ENCODE results near the gene RHOA.

Gene RHOA

DNA sequence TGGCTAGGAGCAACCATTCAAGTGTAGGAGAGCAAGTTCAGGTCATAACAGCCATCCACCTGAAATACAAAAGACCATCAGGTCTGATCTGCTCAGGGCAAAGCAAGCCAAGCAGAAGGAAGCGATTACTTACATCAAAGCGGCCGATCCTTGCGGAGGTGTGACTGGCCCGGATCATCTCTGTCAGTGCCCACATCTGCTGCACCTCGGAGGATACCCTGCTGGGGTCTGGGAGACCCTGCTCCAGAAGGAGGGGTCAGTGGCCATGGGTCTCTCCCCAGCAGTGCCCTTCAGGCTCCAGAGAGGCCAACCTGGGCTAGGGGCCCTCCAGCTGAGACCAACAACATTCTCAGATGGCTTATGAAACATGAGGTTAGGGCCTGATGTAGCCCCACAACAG lies 13.0 kb upstream of the RHOA start:
- H3K36me3 ChIP-seq (ENCODE audit: control insufficient read depth, insufficient read depth, low read length), result peaks cover 6% of the 10 kb centered on the region
- no peak overlapping the region for H3K4me3 ChIP-seq (ENCODE audit: low read depth, low read length)
- no peaks in the 10 kb centered on the region for H3K27me3 ChIP-seq (ENCODE audit: control insufficient read depth, insufficient read depth, low read length)
- H3K4me1 ChIP-seq (ENCODE audit: control insufficient read depth, insufficient read depth, low read length), result peaks cover 11% of the 10 kb centered on the region
- H3K9ac ChIP-seq (ENCODE audit: low read depth, low read length), result no peak overlapping the region
- no peaks in the 10 kb centered on the region for H3K9me3 ChIP-seq (ENCODE audit: control insufficient read depth, insufficient read depth, low read length)

DNA sequence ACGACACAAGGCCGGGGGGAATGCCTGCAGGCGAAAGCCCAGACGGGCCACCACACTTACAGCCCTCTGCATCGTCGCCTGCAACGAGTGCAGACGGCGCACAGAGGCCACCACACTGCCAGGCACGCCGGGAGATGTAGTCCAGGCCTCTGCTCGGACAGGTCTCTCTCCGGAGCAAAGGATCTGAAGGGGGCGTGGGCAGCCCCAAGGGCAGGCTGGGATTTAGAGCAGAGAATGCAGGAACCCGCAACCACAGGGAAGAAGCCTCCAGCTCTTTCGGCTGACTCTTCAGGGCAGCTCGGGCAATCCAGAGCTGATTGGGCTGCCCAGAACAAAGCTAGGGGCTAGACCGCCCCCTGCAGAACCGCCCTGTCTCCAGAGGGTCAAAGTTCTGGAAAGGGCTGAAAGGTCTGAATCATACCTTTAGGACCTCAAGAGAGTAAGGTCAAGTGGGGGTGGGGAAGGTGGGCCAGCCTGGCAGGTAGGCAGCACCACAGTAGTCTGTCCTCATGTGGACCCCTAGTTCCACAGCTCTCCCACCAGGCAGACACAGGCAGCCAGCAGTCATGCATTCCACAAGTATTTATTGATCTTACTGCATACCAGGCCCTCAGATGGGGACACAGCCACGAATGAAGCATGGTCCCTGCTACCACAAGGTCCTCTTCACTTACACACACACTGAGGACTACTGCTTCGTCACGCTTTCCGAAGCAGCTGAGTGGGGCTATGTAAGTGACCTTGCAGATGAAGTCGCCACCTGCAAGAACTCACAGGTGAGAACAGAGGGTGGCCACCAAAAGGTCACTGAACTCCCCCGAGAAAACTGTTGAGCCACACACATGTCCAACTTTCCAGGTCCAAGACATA lies 10.8 kb upstream of the RHOA start, which contains the start of gene AMT:
TSS of gene AMT (minus strand) at position 95 of the 870 bp plus-strand sequence. CDS start at position 72, 23 bp downstream.
- Histone ChIP-seq H3K9me3 (ENCODE audit: control insufficient read depth, insufficient read depth, low read length) (no peaks in the 10 kb centered on the region), H3K4me3 (ENCODE audit: low read depth, low read length) (peak within 1 kb of the TSS; percentile 91), H3K27me3 (ENCODE audit: control insufficient read depth, insufficient read depth, low read length) (no peaks in the 10 kb centered on the region), H3K4me1 (ENCODE audit: control insufficient read depth, insufficient read depth, low read length) (peaks cover 11% of the 10 kb centered on the region), H3K36me3 (ENCODE audit: control insufficient read depth, insufficient read depth, low read length) (peaks cover 8% of the 10 kb centered on the region), H3K9ac (ENCODE audit: low read depth, low read length) (peak within 1 kb of the TSS; percentile 88)

DNA sequence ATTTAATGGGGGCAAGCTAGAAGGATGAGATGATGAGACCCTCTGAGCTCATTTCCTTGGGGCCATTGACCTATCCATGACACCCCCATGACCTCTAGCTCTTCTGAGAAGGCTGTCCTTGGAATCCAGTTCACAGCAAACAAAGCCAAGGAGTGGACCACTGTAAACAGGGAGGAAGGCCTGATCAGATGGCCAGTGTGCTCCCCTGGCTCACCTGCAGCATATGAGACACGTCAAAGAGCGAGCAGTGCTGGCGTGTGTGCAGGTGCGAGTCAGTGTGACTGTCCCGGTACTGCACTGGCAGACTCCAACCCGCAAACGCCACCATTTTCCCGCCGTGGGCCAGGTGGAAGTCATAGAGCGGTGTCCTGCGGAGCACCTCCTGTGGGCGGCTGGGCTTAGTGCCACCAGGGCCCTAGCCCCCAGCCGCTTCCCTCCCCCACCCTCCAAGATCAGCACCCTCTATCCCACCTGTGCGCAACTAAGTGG lies 10.2 kb upstream of the RHOA start:
- Histone ChIP-seq H3K36me3 (ENCODE audit: control insufficient read depth, insufficient read depth, low read length) (peaks cover 8% of the 10 kb centered on the region), H3K4me1 (ENCODE audit: control insufficient read depth, insufficient read depth, low read length) (peaks cover 14% of the 10 kb centered on the region), H3K27me3 (ENCODE audit: control insufficient read depth, insufficient read depth, low read length) (no peaks in the 10 kb centered on the region), H3K9ac (ENCODE audit: low read depth, low read length) (peak overlapping the region; percentile 88), H3K4me3 (ENCODE audit: low read depth, low read length) (peak overlapping the region; percentile 91), H3K9me3 (ENCODE audit: control insufficient read depth, insufficient read depth, low read length) (no peaks in the 10 kb centered on the region)

DNA sequence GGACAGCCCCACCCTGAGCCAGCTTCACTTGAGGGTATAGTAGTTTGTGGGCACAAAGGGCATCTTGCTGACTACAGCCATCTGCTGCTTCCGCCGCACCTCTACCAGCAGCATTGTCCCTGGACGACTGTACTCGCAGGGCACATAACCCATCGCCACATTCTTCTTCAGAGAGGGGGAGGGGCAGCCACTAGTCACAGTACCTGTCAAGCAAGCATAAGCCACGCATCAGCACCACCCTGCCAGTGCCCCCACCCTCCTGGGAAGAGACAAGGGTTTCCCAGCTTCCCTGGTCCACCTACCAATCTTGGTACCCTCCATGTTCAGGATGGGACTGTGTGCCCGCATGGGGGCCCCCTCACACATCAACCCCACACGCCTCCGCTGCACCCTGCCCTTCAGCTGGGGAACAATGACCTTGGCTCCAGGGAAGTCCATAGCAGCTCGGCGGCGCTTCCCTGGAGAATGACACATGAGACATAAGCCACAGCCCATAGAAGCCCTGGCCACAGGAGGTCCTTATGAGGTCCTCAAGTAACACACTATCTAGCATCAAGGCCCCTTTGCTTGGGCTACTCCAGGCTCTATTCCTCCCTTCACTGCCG lies 5.8 kb upstream of the RHOA start:
- H3K36me3 ChIP-seq (ENCODE audit: control insufficient read depth, insufficient read depth, low read length), result peaks cover 7% of the 10 kb centered on the region
- H3K4me3 ChIP-seq (ENCODE audit: low read depth, low read length), result no peak overlapping the region
- no peaks in the 10 kb centered on the region for H3K9me3 ChIP-seq (ENCODE audit: control insufficient read depth, insufficient read depth, low read length)
- H3K4me1 ChIP-seq (ENCODE audit: control insufficient read depth, insufficient read depth, low read length), result peaks cover 19% of the 10 kb centered on the region
- no peak overlapping the region for H3K9ac ChIP-seq (ENCODE audit: low read depth, low read length)
- no peaks in the 10 kb centered on the region for H3K27me3 ChIP-seq (ENCODE audit: control insufficient read depth, insufficient read depth, low read length)

- H3K9ac ChIP-seq (ENCODE audit: low read depth, low read length), result no peak overlapping the region
- H3K4me3 ChIP-seq (ENCODE audit: low read depth, low read length), result no peak overlapping the region
These were observed 5.1 kb upstream of the RHOA start for GRCh38 chr3:49416867-49417266.

DNA sequence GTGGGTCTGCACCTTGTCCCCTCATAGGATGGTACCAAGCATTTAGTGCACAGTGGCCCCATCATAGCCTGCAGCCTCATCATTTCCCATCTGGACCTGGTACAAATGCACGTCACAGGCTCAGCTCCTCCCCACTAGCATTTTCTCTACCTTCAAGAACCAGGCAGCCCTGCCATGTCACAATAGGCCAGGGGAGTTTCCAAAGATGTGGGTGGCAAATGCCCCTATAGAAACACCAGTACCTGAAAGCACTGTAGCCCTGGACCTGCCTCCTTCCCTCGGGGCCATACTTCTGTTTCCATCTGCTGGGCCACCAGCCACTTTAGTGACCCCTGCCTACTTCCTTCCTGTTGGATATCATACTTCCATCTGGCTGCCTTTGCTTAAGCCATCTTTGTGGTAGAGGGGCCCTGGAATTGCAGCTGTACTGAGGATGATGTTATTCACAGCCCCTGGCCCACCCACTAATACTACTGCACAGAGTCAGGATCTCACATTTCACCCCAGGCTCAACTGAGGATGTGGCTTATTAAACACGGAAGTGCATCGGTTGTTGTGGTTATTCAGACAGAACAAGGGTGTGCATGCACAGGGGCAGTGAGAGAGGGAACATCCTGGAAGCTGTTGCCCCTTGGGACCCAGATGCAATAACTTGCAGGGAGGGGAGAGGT lies 4.3 kb upstream of the RHOA start:
- peaks cover 11% of the 10 kb centered on the region for H3K4me1 ChIP-seq (ENCODE audit: control insufficient read depth, insufficient read depth, low read length)
- no peak overlapping the region for H3K9ac ChIP-seq (ENCODE audit: low read depth, low read length)

More at GRCh38 chr3:49416867-49417266, 5.1 kb upstream of the RHOA start:
- H3K4me1 ChIP-seq (ENCODE audit: control insufficient read depth, insufficient read depth, low read length), result peaks cover 16% of the 10 kb centered on the region
- H3K27me3 ChIP-seq (ENCODE audit: control insufficient read depth, insufficient read depth, low read length), result no peaks in the 10 kb centered on the region
- peaks cover 7% of the 10 kb centered on the region for H3K36me3 ChIP-seq (ENCODE audit: control insufficient read depth, insufficient read depth, low read length)
- H3K9me3 ChIP-seq (ENCODE audit: control insufficient read depth, insufficient read depth, low read length), result no peaks in the 10 kb centered on the region

GRCh38 chr3:49414753-49415152 lies 3.0 kb upstream of the RHOA start:
- peaks cover 18% of the 10 kb centered on the region for H3K4me1 ChIP-seq (ENCODE audit: control insufficient read depth, insufficient read depth, low read length)
- H3K27me3 ChIP-seq (ENCODE audit: control insufficient read depth, insufficient read depth, low read length), result no peaks in the 10 kb centered on the region
- peaks cover 9% of the 10 kb centered on the region for H3K36me3 ChIP-seq (ENCODE audit: control insufficient read depth, insufficient read depth, low read length)
- H3K9ac ChIP-seq (ENCODE audit: low read depth, low read length), result no peak overlapping the region
- H3K9me3 ChIP-seq (ENCODE audit: control insufficient read depth, insufficient read depth, low read length), result no peaks in the 10 kb centered on the region
- H3K4me3 ChIP-seq (ENCODE audit: low read depth, low read length), result no peak overlapping the region

More for the DNA sequence above, 4.3 kb upstream of the RHOA start:
- H3K9me3 ChIP-seq (ENCODE audit: control insufficient read depth, insufficient read depth, low read length), result no peaks in the 10 kb centered on the region
- H3K36me3 ChIP-seq (ENCODE audit: control insufficient read depth, insufficient read depth, low read length), result peaks cover 9% of the 10 kb centered on the region
- no peaks in the 10 kb centered on the region for H3K27me3 ChIP-seq (ENCODE audit: control insufficient read depth, insufficient read depth, low read length)
- H3K4me3 ChIP-seq (ENCODE audit: low read depth, low read length), result no peak overlapping the region

GRCh38 chr3:49413338-49413734 lies 1.6 kb upstream of the RHOA start:
- H3K4me1 ChIP-seq (ENCODE audit: control insufficient read depth, insufficient read depth, low read length), result peaks cover 19% of the 10 kb centered on the region

DNA sequence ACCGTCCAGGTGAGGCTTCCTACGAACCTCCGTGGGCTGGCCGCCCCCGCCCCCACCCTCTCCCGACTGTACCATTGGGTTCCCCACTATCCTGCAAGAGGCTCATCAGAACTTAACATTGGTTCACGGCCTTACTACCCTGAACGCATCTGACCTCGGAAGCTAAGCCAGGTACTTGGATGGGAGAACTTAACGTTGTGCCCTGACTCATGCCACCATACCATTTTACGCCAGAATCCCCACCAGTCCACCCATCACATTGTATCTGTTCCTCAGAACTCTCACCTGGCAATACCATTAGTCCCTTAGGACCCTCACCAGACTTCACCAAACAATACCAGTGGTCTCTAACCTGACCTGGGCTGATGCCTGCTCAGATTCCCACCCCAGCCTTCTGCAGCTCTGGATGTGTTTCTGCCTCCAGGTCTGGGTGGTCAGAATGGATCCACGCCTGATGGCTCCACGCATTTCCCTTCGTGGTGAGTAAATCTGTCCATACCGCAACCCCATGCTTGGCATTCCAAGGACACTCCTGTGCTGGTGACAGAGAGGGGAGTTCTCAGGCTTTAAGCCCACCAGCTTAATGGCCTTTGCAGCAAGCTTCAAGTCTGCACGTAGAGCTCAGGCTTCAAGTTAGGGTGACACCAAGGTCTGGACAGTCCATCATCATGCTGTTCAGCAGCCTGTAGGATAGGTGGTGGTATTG lies 1.0 kb upstream of the RHOA start:
- H3K9me3 ChIP-seq (ENCODE audit: control insufficient read depth, insufficient read depth, low read length), result no peaks in the 10 kb centered on the region
- H3K4me1 ChIP-seq (ENCODE audit: control insufficient read depth, insufficient read depth, low read length), result peaks cover 19% of the 10 kb centered on the region
- no peaks in the 10 kb centered on the region for H3K27me3 ChIP-seq (ENCODE audit: control insufficient read depth, insufficient read depth, low read length)
- peaks cover 6% of the 10 kb centered on the region for H3K36me3 ChIP-seq (ENCODE audit: control insufficient read depth, insufficient read depth, low read length)
- H3K9ac ChIP-seq (ENCODE audit: low read depth, low read length), result peak overlapping the region; percentile 88
- peak overlapping the region; percentile 95 for H3K4me3 ChIP-seq (ENCODE audit: low read depth, low read length)

More at GRCh38 chr3:49413338-49413734, 1.6 kb upstream of the RHOA start:
- H3K9ac ChIP-seq (ENCODE audit: low read depth, low read length), result no peak overlapping the region
- H3K9me3 ChIP-seq (ENCODE audit: control insufficient read depth, insufficient read depth, low read length), result no peaks in the 10 kb centered on the region
- H3K4me3 ChIP-seq (ENCODE audit: low read depth, low read length), result peak overlapping the region; percentile 95
- H3K36me3 ChIP-seq (ENCODE audit: control insufficient read depth, insufficient read depth, low read length), result peaks cover 6% of the 10 kb centered on the region
- H3K27me3 ChIP-seq (ENCODE audit: control insufficient read depth, insufficient read depth, low read length), result no peaks in the 10 kb centered on the region

DNA sequence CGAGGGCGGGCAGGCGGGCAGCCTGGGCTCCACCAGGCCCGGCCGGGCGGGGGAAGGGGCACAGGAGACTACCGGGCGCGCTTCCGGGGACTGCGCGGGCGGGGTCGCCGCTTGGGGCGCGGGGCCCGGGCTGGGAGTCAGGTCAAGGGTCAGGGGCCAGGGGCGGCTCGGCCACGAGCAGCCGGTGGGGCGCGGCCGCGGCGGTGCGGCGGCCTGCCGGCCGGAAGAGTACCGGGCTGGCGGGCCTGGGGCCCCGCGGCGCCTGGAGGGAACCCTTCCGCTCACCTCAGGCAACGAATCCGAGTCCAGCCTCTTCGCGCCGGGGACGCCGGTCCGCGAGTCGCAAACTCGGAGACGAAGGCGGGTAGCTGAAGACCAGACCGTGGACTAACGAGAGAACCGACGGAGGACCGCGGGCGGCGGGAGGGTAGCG lies 225 bp downstream of the RHOA start:
- Histone ChIP-seq H3K4me3 (ENCODE audit: low read depth, low read length) (peak overlapping the region; percentile 95), H3K9me3 (ENCODE audit: control insufficient read depth, insufficient read depth, low read length) (no peaks in the 10 kb centered on the region), H3K36me3 (ENCODE audit: control insufficient read depth, insufficient read depth, low read length) (peaks cover 6% of the 10 kb centered on the region), H3K9ac (ENCODE audit: low read depth, low read length) (peak overlapping the region; percentile 90), H3K27me3 (ENCODE audit: control insufficient read depth, insufficient read depth, low read length) (no peaks in the 10 kb centered on the region), H3K4me1 (ENCODE audit: control insufficient read depth, insufficient read depth, low read length) (peaks cover 14% of the 10 kb centered on the region)
